Mucosa of gallbladder (tissue), 1 donor: ENCODE results near the gene STXBP5. TPM values are rescaled to one million over a fixed set of nuclear protein-coding genes. Genes with fewer than 3 reads are reported as not detected.

Experiments used
- DNase-seq: peaks from one replicate; pipeline ENCODE4 v3.0.0-alpha.2; 2020; ENCODE audit warnings: low spot score
- total RNA-seq: library from RNA; stranded (reverse); gene quantifications from one replicate; pipeline ENCODE4 v1.2.1, GENCODE V29; 2021
- donor health status: DM: no; HTN: no; CAD: no.

Gene STXBP5
- total RNA-seq, 1 donor from 2014 or later: 23.0 TPM

GRCh38 chr6:147178355-147178754, 25.9 kb upstream of the STXBP5 start:
- no peak for DNase-seq

GRCh38 chr6:147179809-147180208, 24.4 kb upstream of the STXBP5 start:
- DNase-seq: no peak

- DNase-seq: no peak
These were observed 23.3 kb upstream of the STXBP5 start for GRCh38 chr6:147180926-147181325.

GRCh38 chr6:147184379-147184778, 19.8 kb upstream of the STXBP5 start:
- no peak for DNase-seq

GRCh38 chr6:147185216-147185615, 19.0 kb upstream of the STXBP5 start:
- no peak for DNase-seq

- no peak for DNase-seq
These were observed 13.7 kb upstream of the STXBP5 start for GRCh38 chr6:147190556-147190955.

GRCh38 chr6:147192278-147192911, 11.8 kb upstream of the STXBP5 start:
- no peak for DNase-seq

- no peak for DNase-seq
These were observed 9.4 kb upstream of the STXBP5 start for GRCh38 chr6:147194652-147195411.

- DNase-seq: no peak
These were observed 8.7 kb upstream of the STXBP5 start for GRCh38 chr6:147195510-147195909.

GRCh38 chr6:147195987-147196386, 8.2 kb upstream of the STXBP5 start:
- DNase-seq: no peak

- DNase-seq: no peak
These were observed 3.5 kb upstream of the STXBP5 start for GRCh38 chr6:147200711-147201110.

- DNase-seq: no peak
These were observed 2.2 kb upstream of the STXBP5 start for GRCh38 chr6:147201885-147202515.

GRCh38 chr6:147202516-147203310, 1.5 kb upstream of the STXBP5 start:
- DNase-seq: peak; percentile 93

GRCh38 chr6:147203311-147204059, 732 bp upstream of the STXBP5 start:
- peak; percentile 61 for DNase-seq

GRCh38 chr6:147204843-147205311, 660 bp downstream of the STXBP5 start:
- DNase-seq: no peak

- peak; percentile 16 for DNase-seq
These were observed 1.7 kb downstream of the STXBP5 start for GRCh38 chr6:147205690-147206600.

- DNase-seq: no peak
These were observed 3.1 kb downstream of the STXBP5 start for GRCh38 chr6:147207351-147207750.

GRCh38 chr6:147207837-147208754, 3.9 kb downstream of the STXBP5 start:
- DNase-seq: no peak
